Suprapubic skin (tissue), 4 donors: ENCODE measurements around the gene CCDC197.

Experiments used
- EP300 ChIP-seq: sonication (generic); formaldehyde crosslinking; IDR thresholded peaks from one replicate; pipeline ENCODE4 v1.6.1; 2017; ENCODE audit warnings: antibody characterized with exemption
- POLR2A ChIP-seq, 2 donors: fragments of 450-650 bp; IDR thresholded peaks; one replicate each; pipeline ENCODE4 v1.6.1; 2017; ENCODE audit warnings: antibody characterized with exemption in 2 of 2, mild to moderate bottlenecking in 2 of 2, moderate library complexity in 2 of 2
- POLR2AphosphoS5 ChIP-seq, 3 donors: sonication (generic); formaldehyde crosslinking; IDR thresholded peaks; one replicate each; pipeline ENCODE4 v1.6.1; 2017; ENCODE audit warnings: antibody characterized with exemption in 3 of 3
- TF ChIP-seq, protein P1 (sequence below), 2 donors: fragments of 200-600 bp in 1 of 2; fragments of 450-650 bp in 1 of 2; sonication (generic) in 1 of 2; IDR thresholded peaks; one replicate each; pipeline ENCODE4 v1.5.1; 2016 to 2019; ENCODE audit warnings: antibody characterized with exemption in 2 of 2, mild to moderate bottlenecking in 1 of 2, moderate library complexity in 1 of 2

DNA sequence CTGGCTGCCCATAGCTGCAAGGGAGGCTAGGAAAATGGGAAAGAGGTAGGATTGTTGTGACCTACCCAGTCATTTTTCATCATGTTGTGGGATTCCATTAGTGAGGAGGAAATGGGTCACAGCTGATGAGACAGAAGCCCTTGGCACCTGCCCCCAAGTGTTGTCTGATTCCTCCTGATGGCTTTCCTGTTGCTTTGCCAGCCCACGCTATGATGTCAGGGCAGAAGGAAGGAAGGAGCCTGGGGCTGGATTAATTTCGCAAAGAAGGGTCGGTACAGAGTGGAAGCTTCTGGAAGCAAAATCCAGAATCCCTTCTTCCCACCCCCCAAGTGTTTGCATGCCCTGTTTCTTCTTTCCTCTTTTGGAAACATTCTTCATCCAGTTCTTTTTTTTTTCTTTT lies 37.8 kb downstream of the CCDC197 start:
- TF ChIP-seq, protein P1, sequence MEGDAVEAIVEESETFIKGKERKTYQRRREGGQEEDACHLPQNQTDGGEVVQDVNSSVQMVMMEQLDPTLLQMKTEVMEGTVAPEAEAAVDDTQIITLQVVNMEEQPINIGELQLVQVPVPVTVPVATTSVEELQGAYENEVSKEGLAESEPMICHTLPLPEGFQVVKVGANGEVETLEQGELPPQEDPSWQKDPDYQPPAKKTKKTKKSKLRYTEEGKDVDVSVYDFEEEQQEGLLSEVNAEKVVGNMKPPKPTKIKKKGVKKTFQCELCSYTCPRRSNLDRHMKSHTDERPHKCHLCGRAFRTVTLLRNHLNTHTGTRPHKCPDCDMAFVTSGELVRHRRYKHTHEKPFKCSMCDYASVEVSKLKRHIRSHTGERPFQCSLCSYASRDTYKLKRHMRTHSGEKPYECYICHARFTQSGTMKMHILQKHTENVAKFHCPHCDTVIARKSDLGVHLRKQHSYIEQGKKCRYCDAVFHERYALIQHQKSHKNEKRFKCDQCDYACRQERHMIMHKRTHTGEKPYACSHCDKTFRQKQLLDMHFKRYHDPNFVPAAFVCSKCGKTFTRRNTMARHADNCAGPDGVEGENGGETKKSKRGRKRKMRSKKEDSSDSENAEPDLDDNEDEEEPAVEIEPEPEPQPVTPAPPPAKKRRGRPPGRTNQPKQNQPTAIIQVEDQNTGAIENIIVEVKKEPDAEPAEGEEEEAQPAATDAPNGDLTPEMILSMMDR (IDR thresholded peaks at IDR 0.05) = no peak
- TF ChIP-seq POLR2A (IDR thresholded peaks at IDR 0.05) = no peak
- TF ChIP-seq EP300 = no peak
- TF ChIP-seq POLR2AphosphoS5 (IDR thresholded peaks at IDR 0.05) = no peak
